Epithelial cell of proximal tubule (primary cell): ENCODE measurements around the gene KDM4B. TPM values are rescaled to one million over a fixed set of nuclear protein-coding genes. Genes with fewer than 3 reads are reported as not detected.

ENCODE experiments used
- DNase-seq: peaks from one replicate; pipeline ENCODE4 v3.0.0-alpha.2; 2011; ENCODE audit warnings: low read depth
- H3K4me3 ChIP-seq: 2 replicates; pipeline ENCODE4 v1.5.1; 2011; ENCODE audit warnings: low read depth, mild to moderate bottlenecking, low read length
- total RNA-seq: library from RNA; depleted of rRNA; stranded (reverse); fragments of >200 nt; gene quantifications from 2 replicates; pipeline ENCODE4 v1.2.3, GENCODE V29; 2015
- TF ChIP-seq, protein P1 (sequence below): conservative IDR thresholded peaks from 2 replicates; pipeline ENCODE4 v1.5.1; 2012; ENCODE audit warnings: low read depth, mild to moderate bottlenecking, low read length

KDM4B gene
- total RNA-seq = 11.6 and 20.5 TPM in 2 replicates

DNA sequence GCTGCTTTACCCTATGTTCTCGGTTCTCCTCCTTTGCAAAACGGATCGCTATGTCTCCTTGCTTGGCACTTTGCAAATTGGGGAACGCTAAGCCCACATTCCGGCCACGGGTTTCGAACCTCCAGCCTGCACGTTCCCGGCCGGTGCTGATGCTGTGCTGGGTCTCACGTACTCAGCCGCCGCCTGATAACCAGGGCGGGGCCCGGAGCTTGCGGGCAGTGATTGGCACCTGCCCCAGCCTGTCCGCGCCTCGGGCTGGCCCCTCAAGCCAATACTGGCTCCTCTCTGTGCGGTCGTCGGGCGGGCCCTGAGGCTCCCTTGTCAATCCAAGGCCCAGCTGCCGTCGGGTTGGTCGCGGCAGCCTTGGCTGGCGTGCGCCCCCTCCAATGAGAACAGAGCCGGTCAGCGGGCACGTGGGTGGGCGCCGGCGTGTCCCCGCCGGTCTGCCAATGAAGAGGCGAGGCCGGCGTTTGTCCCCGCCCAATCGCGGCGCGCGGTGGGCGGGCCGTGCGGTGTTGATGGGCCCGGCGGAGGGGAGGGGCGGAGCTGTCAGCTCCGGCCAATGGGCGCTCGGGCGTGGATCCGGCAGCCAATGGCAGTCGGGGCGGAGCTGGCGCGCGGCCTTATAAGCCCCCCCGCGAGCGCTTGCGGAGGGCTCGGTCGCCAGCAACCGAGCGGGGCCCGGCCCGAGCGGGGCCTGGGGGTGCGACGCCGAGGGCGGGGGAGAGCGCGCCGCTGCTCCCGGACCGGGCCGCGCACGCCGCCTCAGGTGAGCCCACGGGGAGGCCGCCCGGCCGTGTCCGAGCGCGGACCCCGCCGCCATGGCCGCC, at the start of gene KDM4B:
Gene KDM4B, plus strand, starts transcription at position 652 of the 830 bp plus-strand sequence. CDS start 63,778 bp downstream, outside the sequence.
- DNase-seq = peak; percentile 80
- TF ChIP-seq, protein P1, sequence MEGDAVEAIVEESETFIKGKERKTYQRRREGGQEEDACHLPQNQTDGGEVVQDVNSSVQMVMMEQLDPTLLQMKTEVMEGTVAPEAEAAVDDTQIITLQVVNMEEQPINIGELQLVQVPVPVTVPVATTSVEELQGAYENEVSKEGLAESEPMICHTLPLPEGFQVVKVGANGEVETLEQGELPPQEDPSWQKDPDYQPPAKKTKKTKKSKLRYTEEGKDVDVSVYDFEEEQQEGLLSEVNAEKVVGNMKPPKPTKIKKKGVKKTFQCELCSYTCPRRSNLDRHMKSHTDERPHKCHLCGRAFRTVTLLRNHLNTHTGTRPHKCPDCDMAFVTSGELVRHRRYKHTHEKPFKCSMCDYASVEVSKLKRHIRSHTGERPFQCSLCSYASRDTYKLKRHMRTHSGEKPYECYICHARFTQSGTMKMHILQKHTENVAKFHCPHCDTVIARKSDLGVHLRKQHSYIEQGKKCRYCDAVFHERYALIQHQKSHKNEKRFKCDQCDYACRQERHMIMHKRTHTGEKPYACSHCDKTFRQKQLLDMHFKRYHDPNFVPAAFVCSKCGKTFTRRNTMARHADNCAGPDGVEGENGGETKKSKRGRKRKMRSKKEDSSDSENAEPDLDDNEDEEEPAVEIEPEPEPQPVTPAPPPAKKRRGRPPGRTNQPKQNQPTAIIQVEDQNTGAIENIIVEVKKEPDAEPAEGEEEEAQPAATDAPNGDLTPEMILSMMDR = no peak
- peak within 1 kb of the TSS; percentile 91 for H3K4me3 ChIP-seq

DNA sequence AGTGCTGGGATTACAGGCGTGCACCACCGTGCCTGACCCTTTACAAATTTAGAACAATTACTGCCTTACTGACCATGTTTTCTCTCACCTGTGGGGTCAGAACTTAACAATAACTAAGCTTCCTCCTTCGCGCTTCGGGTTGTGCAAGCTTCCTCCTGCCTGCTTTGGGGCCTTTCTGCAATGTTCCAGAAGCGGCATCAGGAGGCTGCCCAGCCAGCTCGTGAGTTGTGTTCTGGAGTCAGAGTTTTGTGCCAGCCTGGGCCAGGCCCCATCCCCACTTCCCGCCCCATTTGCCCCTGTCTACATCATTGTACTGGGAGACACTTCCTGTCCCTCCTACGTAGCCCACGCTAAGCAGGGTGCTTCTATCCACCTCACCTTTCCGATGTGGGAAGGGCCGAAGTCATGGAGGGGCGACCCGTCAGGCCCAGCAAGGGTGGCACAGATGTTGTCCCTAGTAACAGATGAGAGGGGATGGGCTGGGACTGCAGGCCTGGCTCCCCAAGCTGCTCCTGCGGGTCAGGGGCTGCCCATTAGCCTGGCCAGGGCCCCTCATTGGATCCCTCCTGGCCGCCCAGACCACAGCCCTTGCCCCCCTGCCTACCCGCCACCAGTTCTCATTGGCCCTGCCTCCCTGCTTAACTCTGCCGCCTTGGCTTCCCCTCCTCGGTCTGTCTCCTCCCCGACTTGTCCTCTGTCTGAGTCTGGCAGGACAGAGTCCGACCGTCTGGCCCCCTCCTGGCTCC, 46.2 kb upstream of the KDM4B start:
- no peak overlapping the region for H3K4me3 ChIP-seq
- no peak for DNase-seq
- TF ChIP-seq, protein P1 = no peak

DNA sequence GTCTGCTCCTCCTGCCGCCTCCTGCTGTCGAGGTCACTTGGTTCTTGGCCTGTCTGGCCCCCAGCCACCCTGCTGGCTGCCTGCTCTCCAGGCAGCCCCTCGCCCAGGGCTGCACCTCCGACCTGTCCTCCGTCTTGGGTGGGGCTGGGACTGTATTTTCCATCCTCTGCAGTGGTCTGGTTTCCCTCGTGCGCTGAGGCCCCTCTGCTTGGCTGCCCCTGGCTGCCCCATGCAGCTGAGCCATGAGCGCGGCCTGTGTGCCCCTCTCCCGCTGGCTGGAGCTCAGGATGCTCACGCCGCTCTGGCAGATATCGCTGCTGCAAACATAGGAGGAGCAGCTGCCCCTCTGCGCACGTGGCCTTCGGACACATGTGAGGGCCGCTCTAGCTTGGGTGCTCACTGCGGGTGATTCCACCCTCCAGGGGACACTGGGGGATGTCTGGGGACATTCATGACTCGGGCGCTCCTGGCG, 45.6 kb upstream of the KDM4B start:
- TF ChIP-seq, protein P1 = no peak
- H3K4me3 ChIP-seq = no peak overlapping the region
- no peak for DNase-seq

DNA sequence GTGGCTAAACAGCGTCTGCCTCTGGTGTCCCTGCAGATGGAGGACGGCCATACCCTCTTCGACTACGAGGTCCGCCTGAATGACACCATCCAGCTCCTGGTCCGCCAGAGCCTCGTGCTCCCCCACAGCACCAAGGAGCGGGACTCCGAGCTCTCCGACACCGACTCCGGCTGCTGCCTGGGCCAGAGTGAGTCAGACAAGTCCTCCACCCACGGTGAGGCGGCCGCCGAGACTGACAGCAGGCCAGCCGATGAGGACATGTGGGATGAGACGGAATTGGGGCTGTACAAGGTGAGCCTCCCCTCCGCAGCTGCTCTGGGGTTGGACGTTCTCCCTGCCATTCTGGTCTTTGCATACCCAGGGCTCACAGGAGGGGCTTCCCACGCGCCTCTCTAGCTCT, 39.7 kb upstream of the KDM4B start:
- no peak for DNase-seq
- TF ChIP-seq, protein P1 = no peak
- no peak overlapping the region for H3K4me3 ChIP-seq

DNA sequence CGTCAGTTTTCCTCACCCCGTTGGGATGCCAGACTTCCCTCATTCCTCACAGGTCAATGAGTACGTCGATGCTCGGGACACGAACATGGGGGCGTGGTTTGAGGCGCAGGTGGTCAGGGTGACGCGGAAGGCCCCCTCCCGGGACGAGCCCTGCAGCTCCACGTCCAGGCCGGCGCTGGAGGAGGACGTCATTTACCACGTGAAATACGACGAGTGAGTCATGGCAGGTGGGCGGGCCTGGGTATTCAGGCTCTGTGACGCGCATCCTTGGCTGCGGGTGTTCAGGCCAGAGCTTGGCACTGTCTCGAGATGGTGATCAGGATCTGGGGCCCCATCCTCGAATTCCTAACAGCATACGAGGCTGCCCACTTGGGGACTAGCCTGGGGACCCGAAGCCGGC, 38.2 kb upstream of the KDM4B start:
- no peak overlapping the region for H3K4me3 ChIP-seq
- DNase-seq = no peak
- TF ChIP-seq, protein P1 = no peak

DNA sequence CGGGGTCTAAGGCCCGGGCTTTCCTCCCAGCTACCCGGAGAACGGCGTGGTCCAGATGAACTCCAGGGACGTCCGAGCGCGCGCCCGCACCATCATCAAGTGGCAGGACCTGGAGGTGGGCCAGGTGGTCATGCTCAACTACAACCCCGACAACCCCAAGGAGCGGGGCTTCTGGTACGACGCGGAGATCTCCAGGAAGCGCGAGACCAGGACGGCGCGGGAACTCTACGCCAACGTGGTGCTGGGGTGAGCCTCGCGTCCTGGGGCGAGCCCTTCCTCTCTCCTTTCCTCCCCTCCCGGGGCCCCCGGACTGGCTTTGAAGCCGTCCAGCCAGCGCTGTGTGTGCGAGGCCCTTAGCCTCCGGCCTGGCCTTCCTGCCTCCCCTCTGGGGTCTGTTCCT, 36.2 kb upstream of the KDM4B start:
- no peak for DNase-seq
- no peak overlapping the region for H3K4me3 ChIP-seq
- TF ChIP-seq, protein P1 = no peak
